Keratinocyte (primary cell): ENCODE measurements around the gene ARID1B. TPM values are rescaled to one million over a fixed set of nuclear protein-coding genes. Genes with fewer than 3 reads are reported as not detected.

Experiments used
- DNase-seq: peaks from one replicate; pipeline ENCODE4 v3.0.0-alpha.2; 2011; ENCODE audit warnings: low read depth, missing footprints, low spot score
- FAIRE-seq: peaks from 2 replicates; lab custom pipeline; 2011; peaks lifted over from hg19 to GRCh38; lab: Jason Lieb, UNC
- H2AFZ ChIP-seq: 2 replicates; pipeline ENCODE4 v1.6.0; 2012; ENCODE audit warnings: low read length, control low read depth, inconsistent platforms; ENCODE audit not compliant: control insufficient read depth
- H3K27ac ChIP-seq: 2 replicates; pipeline ENCODE4 v1.5.1; 2011; ENCODE audit warnings: low read length; ENCODE audit not compliant: control insufficient read depth, insufficient read depth
- H3K27me3 ChIP-seq: 3 replicates; pipeline ENCODE4 v1.6.0; 2011; ENCODE audit warnings: low read length; ENCODE audit not compliant: control insufficient read depth, insufficient read depth; ENCODE audit errors: extremely low read depth
- H3K36me3 ChIP-seq, 2 experiments: 2 replicates in 1 of 2; 3 replicates in 1 of 2; pipeline ENCODE4 v1.5.1; 2011; ENCODE audit warnings: low read length in 2 of 2, mild to moderate bottlenecking in 1 of 2; ENCODE audit not compliant: control insufficient read depth in 2 of 2, insufficient read depth in 2 of 2; ENCODE audit errors: extremely low read depth in 1 of 2
- H3K4me1 ChIP-seq: 3 replicates; pipeline ENCODE4 v1.5.1; 2011; ENCODE audit warnings: low read length; ENCODE audit not compliant: control insufficient read depth, insufficient read depth; ENCODE audit errors: extremely low read depth
- H3K4me2 ChIP-seq: 3 replicates; pipeline ENCODE4 v1.6.0; 2011; ENCODE audit warnings: low read depth, low read length; ENCODE audit not compliant: control insufficient read depth, insufficient read depth; ENCODE audit errors: extremely low read depth
- H3K4me3 ChIP-seq, 3 experiments: fragments of 200-600 bp in 1 of 3; sonication (generic) in 1 of 3; 2 replicates in 2 of 3; 3 replicates in 1 of 3; pipeline ENCODE4 v1.5.1; 2011 to 2016; ENCODE audit warnings: low read length in 3 of 3, mild to moderate bottlenecking in 3 of 3, control low read depth in 2 of 3, inconsistent platforms in 1 of 3, low read depth in 1 of 3, mixed read lengths in 1 of 3, mixed run types in 1 of 3, moderate library complexity in 1 of 3; ENCODE audit not compliant: control insufficient read depth in 2 of 3, insufficient read depth in 2 of 3; ENCODE audit errors: extremely low read depth in 1 of 3
- H3K79me2 ChIP-seq: 2 replicates; pipeline ENCODE4 v1.6.0; 2012; ENCODE audit warnings: low read length; ENCODE audit not compliant: control insufficient read depth, insufficient read depth
- H3K9ac ChIP-seq: 3 replicates; pipeline ENCODE4 v1.6.0; 2011; ENCODE audit warnings: low read length; ENCODE audit not compliant: control insufficient read depth, insufficient read depth; ENCODE audit errors: extremely low read depth
- H3K9me1 ChIP-seq: 3 replicates; pipeline ENCODE4 v1.6.0; 2011; ENCODE audit warnings: low read length; ENCODE audit not compliant: control insufficient read depth, insufficient read depth; ENCODE audit errors: extremely low read depth
- H3K9me3 ChIP-seq: 2 replicates; pipeline ENCODE4 v1.5.1; 2012; ENCODE audit warnings: low read depth, low read length; ENCODE audit not compliant: control insufficient read depth
- H4K20me1 ChIP-seq: 3 replicates; pipeline ENCODE4 v1.6.0; 2011; ENCODE audit warnings: low read length; ENCODE audit not compliant: control insufficient read depth, insufficient read depth; ENCODE audit errors: extremely low read depth
- EZH2 ChIP-seq: IDR thresholded peaks from one replicate; pipeline ENCODE4 v1.6.1; 2012; ENCODE audit warnings: inconsistent platforms, mild to moderate bottlenecking, low read length, moderate library complexity
- dilution Hi-C: fragments of 300-500 bp; cut with MboI; formaldehyde crosslinking; loops from one replicate; pipeline ENCODE4 v1.7.0; 2020; ENCODE audit warnings: low sequenced_read_pairs; ENCODE audit not compliant: extremely low pct_ligation_motif_present
- polyA plus RNA-seq, 5 experiments: library from polyadenylated mRNA; depleted of rRNA in 3 of 5; stranded (reverse) in 3 of 5; stranded (forward) in 1 of 5; unstranded in 1 of 5; fragments of >200 nt; gene quantifications; 1 replicate in 1 of 5; 2 replicates in 3 of 5; 3 replicates in 1 of 5; pipeline versions ENCODE4 v1.2.1 to v1.2.3, GENCODE V29; 2011 to 2012; ENCODE audit warnings: missing spikeins in 2 of 5, low read depth in 1 of 5, low replicate concordance in 1 of 5
- TF ChIP-seq, protein P1 (sequence below), 3 experiments: IDR thresholded peaks in 1 of 3; conservative IDR thresholded peaks in 1 of 3; optimal IDR thresholded peaks in 1 of 3; 2 replicates in 2 of 3; 3 replicates in 1 of 3; pipeline versions ENCODE3 to v1.5.1; 2011; ENCODE audit warnings: low read length in 3 of 3, mild to moderate bottlenecking in 3 of 3, moderate library complexity in 2 of 3, control low read depth in 1 of 3, inconsistent platforms in 1 of 3; ENCODE audit not compliant: insufficient read depth in 2 of 3; ENCODE audit errors: extremely low read depth in 1 of 3

The ARID1B gene
- polyA plus RNA-seq, 1 donor (not counting 4 experiments of a cell fraction or from before 2014, with no cell fraction given), result 14.9 TPM

DNA sequence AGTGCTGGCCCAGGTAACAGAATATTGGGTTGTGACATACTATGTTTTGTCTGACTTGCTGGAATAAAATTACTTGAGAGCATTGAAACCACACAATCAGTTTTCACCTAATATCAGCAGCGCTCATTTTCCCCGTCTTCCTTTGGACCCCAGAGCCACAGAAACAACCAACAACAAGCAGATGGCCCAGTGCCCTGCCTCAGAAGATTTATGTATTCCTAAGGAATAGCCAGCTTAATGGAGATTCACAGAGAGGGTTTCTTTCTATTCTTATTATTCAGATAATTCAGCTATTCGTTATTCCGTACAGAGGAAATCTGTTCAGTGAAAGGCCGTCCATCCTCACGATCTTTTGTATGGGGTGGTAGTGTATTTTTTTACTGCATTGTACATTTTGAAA lies 391.3 kb downstream of the ARID1B start:
- no peak overlapping the region for H3K27ac ChIP-seq
- no peak overlapping the region for H3K4me3 ChIP-seq
- H3K36me3 ChIP-seq, result peaks cover 6 to 7% of the 10 kb centered on the region in 2 experiments
- H3K9ac ChIP-seq, result no peak overlapping the region
- no peak for TF ChIP-seq EZH2
- TF ChIP-seq, protein P1, sequence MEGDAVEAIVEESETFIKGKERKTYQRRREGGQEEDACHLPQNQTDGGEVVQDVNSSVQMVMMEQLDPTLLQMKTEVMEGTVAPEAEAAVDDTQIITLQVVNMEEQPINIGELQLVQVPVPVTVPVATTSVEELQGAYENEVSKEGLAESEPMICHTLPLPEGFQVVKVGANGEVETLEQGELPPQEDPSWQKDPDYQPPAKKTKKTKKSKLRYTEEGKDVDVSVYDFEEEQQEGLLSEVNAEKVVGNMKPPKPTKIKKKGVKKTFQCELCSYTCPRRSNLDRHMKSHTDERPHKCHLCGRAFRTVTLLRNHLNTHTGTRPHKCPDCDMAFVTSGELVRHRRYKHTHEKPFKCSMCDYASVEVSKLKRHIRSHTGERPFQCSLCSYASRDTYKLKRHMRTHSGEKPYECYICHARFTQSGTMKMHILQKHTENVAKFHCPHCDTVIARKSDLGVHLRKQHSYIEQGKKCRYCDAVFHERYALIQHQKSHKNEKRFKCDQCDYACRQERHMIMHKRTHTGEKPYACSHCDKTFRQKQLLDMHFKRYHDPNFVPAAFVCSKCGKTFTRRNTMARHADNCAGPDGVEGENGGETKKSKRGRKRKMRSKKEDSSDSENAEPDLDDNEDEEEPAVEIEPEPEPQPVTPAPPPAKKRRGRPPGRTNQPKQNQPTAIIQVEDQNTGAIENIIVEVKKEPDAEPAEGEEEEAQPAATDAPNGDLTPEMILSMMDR (optimal IDR thresholded peaks at IDR 0.05 in 1 of 3, IDR thresholded peaks at IDR 0.05 in 1 of 3, conservative IDR thresholded peaks at IDR 0.05 in 1 of 3; ENCODE audit: extremely low read depth in 1 of 3, insufficient read depth in 2 of 3, low read length in 3 of 3), result no peak
- H3K4me1 ChIP-seq, result no peaks in the 10 kb centered on the region
- H3K9me3 ChIP-seq, result no peaks in the 10 kb centered on the region
- no peaks in the 10 kb centered on the region for H3K9me1 ChIP-seq
- FAIRE-seq, result no peak
- H2AFZ ChIP-seq, result no peak overlapping the region
- H3K79me2 ChIP-seq, result no peaks in the 10 kb centered on the region
- no peaks in the 10 kb centered on the region for H3K27me3 ChIP-seq
- dilution Hi-C loops, result no loop called here
- DNase-seq, result no peak
- H4K20me1 ChIP-seq, result no peaks in the 10 kb centered on the region
- no peak overlapping the region for H3K4me2 ChIP-seq

DNA sequence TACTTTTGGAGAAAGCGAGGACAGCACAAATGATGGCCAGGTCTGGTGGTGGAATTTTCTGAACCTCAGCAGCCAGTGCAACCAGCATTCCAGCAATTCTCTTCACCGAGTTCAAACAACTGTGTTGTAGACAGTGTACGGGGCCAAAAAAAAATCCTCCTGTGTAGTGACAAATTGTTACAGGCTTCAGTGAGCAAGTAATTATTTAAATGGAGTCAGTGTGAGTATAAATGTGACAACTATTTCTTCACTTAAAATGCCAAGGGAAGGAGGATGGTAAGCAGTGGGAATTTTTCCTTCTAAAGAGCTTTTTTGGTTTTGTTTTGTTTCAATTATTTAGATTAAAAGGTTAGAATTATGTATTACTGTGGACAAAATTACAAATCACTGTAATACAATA lies 392.0 kb downstream of the ARID1B start:
- no peaks in the 10 kb centered on the region for H3K9me1 ChIP-seq
- no peak overlapping the region for H3K9ac ChIP-seq
- no peak overlapping the region for H3K27ac ChIP-seq
- no peaks in the 10 kb centered on the region for H3K27me3 ChIP-seq
- H3K4me3 ChIP-seq, result no peak overlapping the region
- no peaks in the 10 kb centered on the region for H4K20me1 ChIP-seq
- H3K9me3 ChIP-seq, result no peaks in the 10 kb centered on the region
- DNase-seq (no peak), FAIRE-seq (no peak)
- no peaks in the 10 kb centered on the region for H3K4me1 ChIP-seq
- H3K4me2 ChIP-seq, result no peak overlapping the region
- dilution Hi-C loops, result no loop called here
- H3K36me3 ChIP-seq, result peaks cover 6 to 7% of the 10 kb centered on the region in 2 experiments
- H2AFZ ChIP-seq, result no peak overlapping the region
- no peaks in the 10 kb centered on the region for H3K79me2 ChIP-seq
- TF ChIP-seq, protein P1 (optimal IDR thresholded peaks at IDR 0.05 in 1 of 3, IDR thresholded peaks at IDR 0.05 in 1 of 3, conservative IDR thresholded peaks at IDR 0.05 in 1 of 3; ENCODE audit: extremely low read depth in 1 of 3, insufficient read depth in 2 of 3, low read length in 3 of 3), result no peak
- no peak for TF ChIP-seq EZH2
